ENCODE data around the gene PXK.

The PXK gene

GRCh38 chr3:58471025-58471887, 138.6 kb downstream of the PXK start (continued):
- TF ChIP-seq ZNF280C (tag by site-specific recombination; IDR thresholded peaks at IDR 0.05) = no peak
- TF ChIP-seq ZNF394 (tag by site-specific recombination; IDR thresholded peaks at IDR 0.05; ENCODE audit: borderline replicate concordance) = peak; percentile 59; the same call in 1 of the 2 replicates
- no peak for TF ChIP-seq ZFP37 (tag by site-specific recombination; IDR thresholded peaks at IDR 0.05)
- no peak for TF ChIP-seq REPIN1 (tag by site-specific recombination; IDR thresholded peaks at IDR 0.05; ENCODE audit: low read depth)
- no peak for TF ChIP-seq ZNF521 (tag by site-specific recombination; IDR thresholded peaks at IDR 0.05)
- TF ChIP-seq ZNF214 (tag by site-specific recombination; IDR thresholded peaks at IDR 0.05; ENCODE audit: borderline replicate concordance) = no peak
- TF ChIP-seq TRIM28 (IDR thresholded peaks at IDR 0.05; ENCODE audit: borderline replicate concordance, low read length) = peak; percentile 91
- no peak for TF ChIP-seq ZBTB26 (tag by site-specific recombination; optimal IDR thresholded peaks at IDR 0.05)
- no peak for TF ChIP-seq ZNF701 (tag by site-specific recombination; IDR thresholded peaks at IDR 0.05)
- TF ChIP-seq ZNF248 (tag by site-specific recombination; IDR thresholded peaks at IDR 0.05) = no peak
- no peak for TF ChIP-seq ZNF785 (tag by site-specific recombination; IDR thresholded peaks at IDR 0.05)
- no peak for TF ChIP-seq ZNF658 (tag by site-specific recombination; IDR thresholded peaks at IDR 0.05)
- TF ChIP-seq ZXDB (tag by site-specific recombination; IDR thresholded peaks at IDR 0.05) = peak; percentile 88
- no peak for TF ChIP-seq HOXD13 (CRISPR knock-in tag; IDR thresholded peaks at IDR 0.05; ENCODE audit: borderline replicate concordance)
- peak; percentile 95 for TF ChIP-seq GLIS1 (tag by site-specific recombination; IDR thresholded peaks at IDR 0.05)
- TF ChIP-seq ZNF792 (tag by site-specific recombination; IDR thresholded peaks at IDR 0.05) = 0 out of 2 replicates have a peak, but pooled peaks have one; percentile 33
- peak; percentile 59 for TF ChIP-seq ZNF664 (tag by site-specific recombination; IDR thresholded peaks at IDR 0.05)
- no peak for TF ChIP-seq ZNF19 (tag by site-specific recombination; IDR thresholded peaks at IDR 0.05; ENCODE audit: low read depth)
- no peak for TF ChIP-seq ZNF544 (tag by site-specific recombination; IDR thresholded peaks at IDR 0.05)
- no peak for TF ChIP-seq ZNF239 (tag by site-specific recombination; IDR thresholded peaks at IDR 0.05)
- TF ChIP-seq ZNF677 (tag by site-specific recombination; IDR thresholded peaks at IDR 0.05) = no peak
- no peak for TF ChIP-seq ZFP41 (tag by site-specific recombination; IDR thresholded peaks at IDR 0.05; ENCODE audit: borderline replicate concordance)
- no peak for TF ChIP-seq ZNF529 (tag by site-specific recombination; IDR thresholded peaks at IDR 0.05; ENCODE audit: insufficient replicate concordance)
- TF ChIP-seq OVOL3 (tag by site-specific recombination; IDR thresholded peaks at IDR 0.05) = peak; percentile 99
- no peak for TF ChIP-seq ZNF514 (tag by site-specific recombination; IDR thresholded peaks at IDR 0.05)
- TF ChIP-seq ZNF843 (tag by site-specific recombination; IDR thresholded peaks at IDR 0.05) = peak; percentile 96
- no peak for TF ChIP-seq MEIS1 (CRISPR knock-in tag; IDR thresholded peaks at IDR 0.05; ENCODE audit: borderline replicate concordance)
- no peak for TF ChIP-seq RBAK (tag by site-specific recombination; IDR thresholded peaks at IDR 0.05)
- TF ChIP-seq ZNF302 (tag by site-specific recombination; IDR thresholded peaks at IDR 0.05; ENCODE audit: low read depth) = no peak
- no peak for TF ChIP-seq ZNF473 (tag by site-specific recombination; IDR thresholded peaks at IDR 0.05)
- TF ChIP-seq ZNF175 (tag by site-specific recombination; IDR thresholded peaks at IDR 0.05) = no peak
- peak; percentile 69; the same call in 1 of the 2 replicates for TF ChIP-seq ZNF10 (tag by site-specific recombination; IDR thresholded peaks at IDR 0.05)
- TF ChIP-seq ATF2 (tag by site-specific recombination; IDR thresholded peaks at IDR 0.05; ENCODE audit: low read depth) = peak; percentile 62
- TF ChIP-seq KLF10 (tag by site-specific recombination; IDR thresholded peaks at IDR 0.05) = peak; percentile 90
- TF ChIP-seq ZNF426 (tag by site-specific recombination; IDR thresholded peaks at IDR 0.05) = no peak
- TF ChIP-seq ZNF274 (IDR thresholded peaks at IDR 0.05; ENCODE audit: low read length) = no peak
- no peak for TF ChIP-seq ZNF274 (tag by site-specific recombination; IDR thresholded peaks at IDR 0.05; ENCODE audit: borderline replicate concordance)
- no peak for TF ChIP-seq ZNF16 (tag by site-specific recombination; IDR thresholded peaks at IDR 0.05; ENCODE audit: low read depth)
- TF ChIP-seq ZNF416 (tag by site-specific recombination; IDR thresholded peaks at IDR 0.05) = no peak

Measured in HEK293 (cell line).